CD4-positive, alpha-beta T cell treated with Interleukin-12 subunit alpha and Interleukin-12 subunit beta, for 1 hour (primary cell): ENCODE results near the gene TBC1D24.

Experiments
- DNase-seq: peaks from one replicate; pipeline ENCODE4 v3.0.0-alpha.2; 2020

The TBC1D24 gene

DNA sequence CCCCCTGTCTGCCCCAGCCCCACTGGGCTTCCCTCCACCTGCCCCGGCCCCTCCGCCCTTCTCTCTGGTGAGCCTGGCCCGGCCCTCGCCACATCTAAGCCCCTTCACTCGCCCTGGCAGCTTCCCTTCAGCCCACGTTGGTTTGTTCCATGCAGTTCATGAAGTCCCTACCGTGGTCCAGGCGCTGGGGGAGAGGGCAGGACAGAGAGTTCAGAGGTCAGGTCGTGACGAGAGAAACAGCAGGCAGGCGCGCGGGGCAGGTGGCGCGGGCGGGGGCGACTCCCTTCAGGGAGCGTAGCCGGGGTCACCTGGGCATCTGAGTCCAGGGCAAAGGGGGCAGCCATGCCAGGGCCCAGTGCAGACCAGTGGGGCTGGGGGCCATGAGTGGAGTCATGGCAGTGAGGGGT is 23.9 kb upstream of the TBC1D24 start:
- no peak for DNase-seq

DNA sequence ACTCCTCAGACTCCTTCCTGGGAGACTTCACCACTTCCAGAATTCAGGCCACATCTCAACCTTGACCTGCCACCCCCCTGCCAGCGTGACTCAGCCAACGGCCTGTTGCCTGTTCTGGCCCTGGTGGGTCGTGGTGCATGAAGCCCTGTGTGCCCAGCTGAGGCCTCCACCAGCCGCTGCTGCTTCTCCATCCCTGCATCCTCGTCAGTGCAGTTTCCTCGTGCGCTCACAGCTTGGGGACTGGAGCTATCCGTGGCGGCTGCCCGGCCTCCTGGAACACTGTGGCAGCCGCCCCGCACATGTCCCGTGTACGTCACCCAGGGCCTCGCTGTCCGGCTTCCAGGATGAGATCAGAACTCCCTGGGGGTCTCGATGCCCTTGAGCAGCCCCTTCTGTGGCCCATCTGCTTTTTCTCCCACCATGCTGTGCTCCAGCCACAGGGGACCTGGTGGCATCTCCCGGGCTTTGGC is 23.0 kb upstream of the TBC1D24 start:
- no peak for DNase-seq

- DNase-seq: no peak
These were observed 22.3 kb upstream of the TBC1D24 start for GRCh38 chr16:2452650-2453049.

- DNase-seq: no peak
These were observed 19.7 kb upstream of the TBC1D24 start for GRCh38 chr16:2455081-2455845.

- DNase-seq: no peak
These were observed 18.3 kb upstream of the TBC1D24 start for GRCh38 chr16:2456551-2457153.

DNA sequence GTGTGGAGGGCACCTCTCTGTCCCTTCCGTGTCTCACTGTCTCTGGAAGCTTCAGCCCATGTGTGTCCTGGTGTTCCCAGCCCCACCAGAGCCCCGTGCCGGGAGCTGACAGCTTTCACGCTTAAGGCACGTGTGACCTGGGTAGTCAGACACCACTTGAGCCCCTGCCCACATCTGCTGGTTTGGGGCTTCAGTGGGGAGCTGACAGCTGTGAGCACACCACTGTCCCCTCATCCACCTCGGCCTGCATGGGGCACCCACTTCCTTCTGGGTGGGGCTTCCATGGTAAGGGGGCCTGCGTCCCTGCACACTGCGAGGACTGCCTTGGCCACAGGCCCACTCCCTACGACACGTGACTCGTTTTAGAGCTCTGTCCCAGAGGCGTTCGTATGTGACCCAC is 17.7 kb upstream of the TBC1D24 start:
- no peak for DNase-seq

- DNase-seq: no peak
These were observed 17.0 kb upstream of the TBC1D24 start for GRCh38 chr16:2457946-2458345.

DNA sequence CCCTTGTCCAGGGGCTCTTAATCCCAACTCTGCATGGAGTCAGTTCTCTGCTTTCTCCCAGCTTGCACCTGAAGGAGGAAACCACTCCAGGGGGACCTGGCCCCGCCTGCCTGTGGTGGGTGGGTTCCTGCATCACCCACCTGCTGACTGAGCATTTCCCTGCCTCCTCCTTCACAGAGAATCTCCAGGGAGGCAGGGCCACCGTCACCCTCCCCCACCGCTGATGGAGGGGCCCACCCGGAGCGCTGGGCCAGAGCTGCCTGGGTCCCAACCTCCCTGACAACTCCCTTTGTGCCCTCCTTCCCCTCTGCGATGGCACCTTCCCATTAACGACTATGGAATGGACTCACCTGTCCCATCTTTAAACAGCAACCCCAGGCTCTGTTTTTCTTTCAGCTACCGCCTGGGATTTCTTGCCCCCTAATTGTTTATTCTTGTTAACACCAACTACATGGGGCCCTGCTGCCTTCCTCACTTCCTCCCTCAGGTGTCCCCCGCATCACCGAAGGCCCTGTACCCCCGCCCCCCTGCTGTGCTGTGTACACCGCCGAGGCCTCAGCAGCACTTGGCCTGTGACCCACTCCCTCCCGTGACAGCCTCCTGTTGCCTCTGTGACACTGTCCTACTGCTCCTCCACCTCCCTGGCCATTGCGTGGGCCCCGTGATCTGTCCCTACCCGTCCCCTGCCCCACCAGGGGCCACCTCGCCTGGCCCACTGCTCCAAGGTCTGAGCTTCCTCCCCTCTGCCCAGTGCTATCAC is 15.9 kb upstream of the TBC1D24 start:
- no peak for DNase-seq

GRCh38 chr16:2459647-2460390 is 15.1 kb upstream of the TBC1D24 start, which contains the start of gene TEDC2:
Gene TEDC2, plus strand, starts transcription at chr16:2460109. Its CDS starts 36 bp downstream, at chr16:2460145.
- DNase-seq: peak; percentile 97

DNA sequence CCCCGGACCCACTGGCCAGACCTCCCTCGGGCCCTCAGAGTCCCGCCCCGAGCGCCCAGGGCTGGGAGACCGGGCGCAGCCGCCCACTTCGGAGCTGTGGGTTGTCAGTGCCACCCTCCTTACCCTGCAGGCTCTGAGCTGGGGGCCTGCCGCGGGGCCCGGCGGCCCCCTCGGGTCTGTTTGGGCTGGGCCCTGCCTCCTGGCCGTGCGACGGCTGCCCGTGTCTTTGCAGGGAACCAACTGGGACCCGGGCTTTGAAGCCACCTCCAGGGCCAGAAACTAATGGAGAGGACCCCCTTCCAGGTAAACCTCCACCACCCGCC is 14.6 kb upstream of the TBC1D24 start:
- no peak for DNase-seq

- DNase-seq: no peak
These were observed 14.0 kb upstream of the TBC1D24 start for GRCh38 chr16:2460916-2461315.

- no peak for DNase-seq
These were observed 12.7 kb upstream of the TBC1D24 start for GRCh38 chr16:2462031-2462866.

DNA sequence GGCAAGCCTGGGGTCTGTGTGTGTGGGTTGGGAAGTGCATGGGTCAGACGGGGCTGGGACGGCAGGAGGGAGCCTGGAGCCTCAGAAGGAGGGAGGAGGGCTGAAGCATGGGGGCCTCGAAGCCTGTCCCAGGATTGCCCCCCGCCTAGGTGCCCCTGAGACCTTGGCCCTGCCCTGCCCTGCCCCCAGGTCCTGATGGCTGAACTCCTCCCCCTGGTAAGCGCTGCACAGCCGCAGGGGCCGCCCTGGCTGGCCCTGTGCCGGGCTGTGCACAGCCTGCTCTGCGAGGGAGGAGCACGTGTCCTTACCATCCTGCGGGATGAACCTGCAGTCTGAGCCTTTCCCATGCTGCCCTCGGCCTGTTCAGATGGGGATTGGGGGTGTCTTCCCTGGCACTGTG is 10.6 kb upstream of the TBC1D24 start:
- DNase-seq: no peak

DNA sequence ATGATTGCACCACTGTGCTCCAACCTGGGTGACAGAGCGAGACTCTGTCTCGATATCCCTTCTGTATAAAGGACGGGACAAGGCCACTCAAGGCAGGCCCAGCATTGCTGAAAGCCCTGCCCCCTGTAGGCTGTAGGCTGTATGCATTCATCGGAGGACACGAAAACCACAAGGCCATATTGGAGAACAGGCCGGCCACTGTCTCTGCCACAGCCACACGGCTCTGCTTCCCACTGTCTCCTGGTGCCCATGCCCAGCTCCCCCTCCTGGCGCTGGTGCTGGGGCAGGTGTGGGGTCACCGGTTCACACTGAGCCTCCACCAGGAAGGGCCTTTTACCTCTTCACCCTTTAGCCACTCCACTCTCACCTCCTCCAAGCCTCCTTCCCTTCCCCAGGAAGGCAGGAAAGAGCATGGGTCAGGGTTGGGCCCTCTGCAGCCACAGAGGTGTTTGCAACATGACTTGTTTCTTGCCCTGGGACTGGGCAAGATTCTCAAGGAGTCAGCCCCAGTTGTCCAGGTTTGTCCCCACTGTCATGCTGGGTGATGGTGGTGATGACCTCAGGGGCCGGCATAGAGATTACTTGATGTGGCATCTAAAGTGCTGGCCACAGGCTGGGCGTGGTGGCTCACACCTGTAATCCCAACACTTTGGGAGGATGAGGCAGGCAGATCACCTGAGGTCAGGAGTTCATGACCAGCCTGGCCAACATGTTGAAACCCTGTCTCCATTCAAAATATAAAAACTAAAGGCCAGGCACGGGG is 9.1 kb upstream of the TBC1D24 start:
- no peak for DNase-seq

- DNase-seq: no peak
These were observed 8.0 kb upstream of the TBC1D24 start for GRCh38 chr16:2466667-2467527.

GRCh38 chr16:2467528-2468232 is 7.2 kb upstream of the TBC1D24 start:
- no peak for DNase-seq

DNA sequence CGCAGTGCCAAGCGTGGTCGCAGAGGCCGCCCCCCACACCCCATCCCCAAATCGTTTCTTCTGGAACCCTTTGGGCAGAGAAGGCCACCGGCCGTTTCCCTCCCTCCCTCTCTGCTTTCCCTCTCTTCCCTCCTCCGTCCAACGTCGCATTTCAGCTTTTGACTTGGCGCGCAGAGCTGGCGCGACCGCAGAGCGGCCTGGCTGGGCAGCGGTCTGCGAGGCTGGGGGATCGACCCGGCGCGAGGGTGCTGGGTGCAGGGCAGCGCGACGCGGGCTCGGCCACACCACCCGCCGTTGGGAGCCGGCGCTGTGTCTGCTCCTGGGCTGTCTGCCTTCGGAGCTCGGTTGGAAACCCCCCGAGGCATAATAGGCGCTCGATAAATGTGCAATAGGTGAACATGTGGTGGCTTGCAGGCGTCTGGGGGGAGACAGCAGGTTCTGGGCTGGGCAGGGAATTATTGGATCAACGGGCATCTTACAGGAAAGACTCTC is 6.6 kb upstream of the TBC1D24 start:
- peak; percentile 24 for DNase-seq

- no peak for DNase-seq
These were observed 6.1 kb upstream of the TBC1D24 start for GRCh38 chr16:2468725-2469398.
